ENCODE measurements around the gene C6orf58. TPM values are rescaled to one million over a fixed set of nuclear protein-coding genes. Genes with fewer than 3 reads are reported as not detected.

C6orf58 gene
- not detected in 2 replicates for total RNA-seq (2014; rRNA removed; shearing (Covaris generic))

DNA sequence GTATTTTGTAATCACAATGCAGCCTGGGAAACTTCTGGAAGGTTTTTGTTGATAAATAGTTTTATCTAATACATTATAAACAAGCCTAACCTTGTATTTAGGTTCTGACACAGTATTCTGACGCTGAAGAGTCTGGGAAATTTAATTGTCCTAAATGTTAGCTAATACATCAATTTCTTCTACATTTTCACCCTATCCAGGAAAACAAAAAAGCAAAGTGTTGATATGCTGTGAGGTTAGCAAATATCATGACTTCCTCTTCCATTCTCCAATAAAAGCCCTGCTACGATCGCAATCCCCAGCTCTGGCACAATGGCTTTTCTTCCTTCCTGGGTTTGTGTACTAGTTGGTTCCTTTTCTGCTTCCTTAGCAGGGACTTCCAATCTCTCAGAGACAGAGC, at the start of gene C6orf58:
C6orf58 (plus strand) TSS at position 301 of the 400 bp plus-strand sequence; CDS start at position 313, 12 bp downstream.

Other genes with a start within 250 kb of the C6orf58 start
- gene ECHDC1, start 233.6 kb upstream of the C6orf58 start, total RNA-seq (2014; rRNA removed; shearing (Covaris generic)): 36.6 and 37.1 TPM in 2 replicates
- gene KIAA0408, start 117.8 kb upstream of the C6orf58 start, total RNA-seq (2014; rRNA removed; shearing (Covaris generic)): 0.11 and 0.23 TPM in 2 replicates